Gastroesophageal sphincter (tissue), 4 donors: ENCODE measurements around the gene WDR49. TPM values are rescaled to one million over a fixed set of nuclear protein-coding genes. Genes with fewer than 3 reads are reported as not detected.
"Not testable (repeated sequence)": the region's sequence is repeated elsewhere in the genome, so short reads cannot be mapped to it uniquely, and the experiment has no call there.

ENCODE experiments used
- ATAC-seq: fragments of 150-250 bp; one replicate; pipeline ENCODE4 v1.9.1; 2016; ENCODE audit warnings: mild to moderate bottlenecking, moderate library complexity
- H3K27ac ChIP-seq, 4 donors: fragments of 200-600 bp; sonication (generic) in 3 of 4; 1 replicate in 3 of 4; 2 replicates in 1 of 4; pipeline ENCODE4 v1.5.1; 2016 to 2019
- H3K27me3 ChIP-seq: fragments of 200-600 bp; sonication (generic); one replicate; pipeline ENCODE4 v1.5.1; 2019
- H3K36me3 ChIP-seq, 2 donors: fragments of 200-600 bp; sonication (generic); one replicate each; pipeline ENCODE4 v1.5.1; 2019; ENCODE audit warnings: control low read depth in 1 of 2
- H3K4me1 ChIP-seq, 3 donors: fragments of 200-600 bp; sonication (generic); 1 replicate in 2 of 3; 2 replicates in 1 of 3; pipeline ENCODE4 v1.5.1; 2016 to 2019; ENCODE audit warnings: control low read depth in 2 of 3
- H3K4me3 ChIP-seq, 2 donors: fragments of 200-600 bp; sonication (generic); one replicate each; pipeline ENCODE4 v1.5.1; 2019; ENCODE audit warnings: mild to moderate bottlenecking in 1 of 2, moderate library complexity in 1 of 2
- H3K9me3 ChIP-seq, 3 donors: fragments of 200-600 bp; sonication (generic); one replicate each; pipeline ENCODE4 v1.5.1; 2017 to 2019; ENCODE audit warnings: control low read depth in 2 of 3
- EP300 ChIP-seq: sonication (generic); formaldehyde crosslinking; IDR thresholded peaks from one replicate; pipeline ENCODE4 v1.6.1; 2017; ENCODE audit warnings: antibody characterized with exemption, mild to moderate bottlenecking
- POLR2A ChIP-seq, 2 donors: fragments of 450-650 bp; IDR thresholded peaks; one replicate each; pipeline ENCODE4 v1.6.1; 2017; ENCODE audit warnings: antibody characterized with exemption in 2 of 2, mild to moderate bottlenecking in 2 of 2, moderate library complexity in 1 of 2
- POLR2AphosphoS5 ChIP-seq: sonication (generic); formaldehyde crosslinking; IDR thresholded peaks from one replicate; pipeline ENCODE4 v1.6.1; 2017; ENCODE audit warnings: antibody characterized with exemption
- WGBS, 2 donors: methylation state at CpG; one replicate each; pipeline ENCODE4 v1.1.5; 2018; ENCODE audit warnings: low coverage in 1 of 2; 5-methylcytosine and 5-hydroxymethylcytosine counted together
- total RNA-seq, 4 donors: library from RNA; depleted of rRNA; stranded (reverse); fragments of >200 nt; gene quantifications; one replicate each; pipeline ENCODE4 v1.1.0, GENCODE V29; 2016
- TF ChIP-seq, protein P1 (sequence below), 4 experiments: fragments of 200-600 bp in 2 of 4; fragments of 450-650 bp in 2 of 4; sonication (generic) in 1 of 4; IDR thresholded peaks; one replicate each; pipeline ENCODE4 v1.5.1; 2017 to 2019; ENCODE audit warnings: antibody characterized with exemption in 4 of 4, mild to moderate bottlenecking in 2 of 4, moderate library complexity in 2 of 4

Gene WDR49
- total RNA-seq, 4 donors from 2014 or later, result 1.6 to 8.7 (median 4.9) TPM

DNA sequence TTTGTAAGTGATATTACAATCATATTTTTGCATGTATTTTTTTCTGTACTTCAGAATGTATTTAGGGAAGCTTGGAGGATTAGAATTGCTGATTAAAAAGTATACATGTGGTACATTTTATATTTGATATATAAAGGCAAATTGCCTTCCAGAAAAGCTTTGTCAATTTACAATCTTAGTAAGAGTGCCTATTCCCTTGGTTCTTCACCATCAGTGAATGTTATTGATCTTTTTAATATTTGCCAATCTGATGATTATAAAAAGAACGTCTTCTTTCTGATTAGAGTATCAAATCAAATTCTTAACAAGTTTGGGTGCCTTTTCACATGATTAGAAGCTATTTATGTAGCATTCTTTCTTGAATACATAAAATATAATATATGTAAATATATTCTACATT, 9.1 kb downstream of the WDR49 start:
- no peak overlapping the region for H3K27ac ChIP-seq
- H3K4me1 ChIP-seq, result no peaks in the 10 kb centered on the region
- TF ChIP-seq EP300, result no peak
- TF ChIP-seq POLR2AphosphoS5, result no peak
- TF ChIP-seq POLR2A (IDR thresholded peaks at IDR 0.05), result no peak
- TF ChIP-seq, protein P1, sequence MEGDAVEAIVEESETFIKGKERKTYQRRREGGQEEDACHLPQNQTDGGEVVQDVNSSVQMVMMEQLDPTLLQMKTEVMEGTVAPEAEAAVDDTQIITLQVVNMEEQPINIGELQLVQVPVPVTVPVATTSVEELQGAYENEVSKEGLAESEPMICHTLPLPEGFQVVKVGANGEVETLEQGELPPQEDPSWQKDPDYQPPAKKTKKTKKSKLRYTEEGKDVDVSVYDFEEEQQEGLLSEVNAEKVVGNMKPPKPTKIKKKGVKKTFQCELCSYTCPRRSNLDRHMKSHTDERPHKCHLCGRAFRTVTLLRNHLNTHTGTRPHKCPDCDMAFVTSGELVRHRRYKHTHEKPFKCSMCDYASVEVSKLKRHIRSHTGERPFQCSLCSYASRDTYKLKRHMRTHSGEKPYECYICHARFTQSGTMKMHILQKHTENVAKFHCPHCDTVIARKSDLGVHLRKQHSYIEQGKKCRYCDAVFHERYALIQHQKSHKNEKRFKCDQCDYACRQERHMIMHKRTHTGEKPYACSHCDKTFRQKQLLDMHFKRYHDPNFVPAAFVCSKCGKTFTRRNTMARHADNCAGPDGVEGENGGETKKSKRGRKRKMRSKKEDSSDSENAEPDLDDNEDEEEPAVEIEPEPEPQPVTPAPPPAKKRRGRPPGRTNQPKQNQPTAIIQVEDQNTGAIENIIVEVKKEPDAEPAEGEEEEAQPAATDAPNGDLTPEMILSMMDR (IDR thresholded peaks at IDR 0.05), result no peak
- no peaks in the 10 kb centered on the region for H3K36me3 ChIP-seq
- 81 to 100% methylated on average over 1 of the region's 1 CpG for WGBS, 2 donors
- no peaks in the 10 kb centered on the region for H3K27me3 ChIP-seq
- ATAC-seq, result no peak
- H3K4me3 ChIP-seq, result no peak overlapping the region
- peaks cover 0 to 11% (median 0%) of the 10 kb centered on the region in 3 donors for H3K9me3 ChIP-seq

- Histone ChIP-seq H3K27me3 (no peaks in the 10 kb centered on the region), H3K36me3 (no peaks in the 10 kb centered on the region), H3K4me1 (peaks cover 0 to 2% (median 0%) of the 10 kb centered on the region in 3 donors), H3K9me3 (no peaks in the 10 kb centered on the region), H3K4me3 (no peak overlapping the region), H3K27ac (no peak overlapping the region)
- TF ChIP-seq, protein P1 (IDR thresholded peaks at IDR 0.05), result no peak
- TF ChIP-seq POLR2AphosphoS5 (no peak), POLR2A (IDR thresholded peaks at IDR 0.05) (no peak), EP300 (no peak)
- WGBS, 2 donors, result 62 to 69% methylated on average over 4 to 5 of the region's 5 CpGs
- ATAC-seq, result no peak
Observed at GRCh38 chr3:167631471-167631870, 22.3 kb downstream of the WDR49 start.

DNA sequence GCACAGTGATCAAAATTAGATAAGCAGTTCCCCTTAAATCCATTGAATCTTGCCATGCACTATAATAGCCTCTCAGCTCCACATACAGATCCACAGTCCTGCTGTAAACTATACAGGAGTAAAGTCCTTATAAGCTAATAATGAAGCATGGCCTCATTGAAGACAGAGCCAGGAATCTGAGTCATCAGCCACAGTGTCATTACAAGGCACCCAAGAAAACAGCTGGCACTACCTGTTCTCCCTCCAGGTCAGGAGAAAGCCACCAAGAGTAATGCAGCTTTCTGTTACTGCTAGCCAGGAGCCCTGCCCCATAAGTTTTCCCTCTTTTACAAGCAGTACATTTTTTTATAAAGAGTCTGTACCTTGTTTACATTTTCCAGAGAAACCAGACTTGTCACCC, 27.3 kb downstream of the WDR49 start:
- ATAC-seq, result no peak
- TF ChIP-seq EP300 (no peak), POLR2A (IDR thresholded peaks at IDR 0.05) (no peak), POLR2AphosphoS5 (no peak)
- TF ChIP-seq, protein P1 (IDR thresholded peaks at IDR 0.05), result no peak
- Histone ChIP-seq H3K27me3 (no peaks in the 10 kb centered on the region), H3K9me3 (no peaks in the 10 kb centered on the region), H3K4me1 (peaks cover 0 to 4% (median 0%) of the 10 kb centered on the region in 3 donors), H3K36me3 (no peaks in the 10 kb centered on the region), H3K27ac (no peak overlapping the region), H3K4me3 (no peak overlapping the region)

DNA sequence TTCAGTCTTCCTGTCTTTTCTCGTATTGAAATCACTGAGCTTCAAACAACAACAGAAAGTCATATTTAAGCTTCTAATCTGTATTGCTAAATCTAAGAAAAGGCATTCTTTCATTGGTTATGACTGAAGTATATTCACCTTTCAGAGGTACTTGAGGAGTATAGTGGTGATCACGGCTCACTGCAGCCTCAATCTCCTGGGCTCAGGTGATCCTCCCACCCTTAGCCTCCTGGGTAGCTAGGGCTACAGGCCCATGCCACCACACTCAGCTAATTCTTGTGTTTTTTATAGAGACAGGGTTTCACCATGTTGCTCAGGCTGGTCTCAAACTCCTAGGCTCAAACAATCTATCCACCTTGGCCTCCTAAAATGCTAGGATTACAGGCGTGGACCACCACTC, 38.7 kb downstream of the WDR49 start:
- TF ChIP-seq EP300 (no peak), POLR2AphosphoS5 (no peak), POLR2A (IDR thresholded peaks at IDR 0.05) (no peak)
- TF ChIP-seq, protein P1 (IDR thresholded peaks at IDR 0.05), result no peak
- Histone ChIP-seq H3K4me3 (no peak overlapping the region), H3K36me3 (no peaks in the 10 kb centered on the region), H3K9me3 (no peaks in the 10 kb centered on the region), H3K27ac (no peak overlapping the region), H3K27me3 (no peaks in the 10 kb centered on the region), H3K4me1 (no peaks in the 10 kb centered on the region)
- no peak for ATAC-seq
- WGBS, 2 donors, result 81 to 89% methylated on average over 3 of the region's 3 CpGs

- H3K4me1 ChIP-seq, H3K4me3 ChIP-seq, H3K9me3 ChIP-seq, H3K36me3 ChIP-seq, H3K27ac ChIP-seq, ATAC-seq, H3K27me3 ChIP-seq: not testable (repeated sequence)
- 47 to 69% methylated on average over 4 to 5 of the region's 5 CpGs for WGBS, 2 donors
Observed at GRCh38 chr3:167614196-167614595, 39.5 kb downstream of the WDR49 start.

GRCh38 chr3:167611718-167612117, 42.0 kb downstream of the WDR49 start:
- H3K36me3 ChIP-seq, result no peaks in the 10 kb centered on the region
- no peaks in the 10 kb centered on the region for H3K9me3 ChIP-seq
- ATAC-seq, result no peak
- WGBS, 2 donors, result 25 to 54% methylated on average over 2 of the region's 2 CpGs
- TF ChIP-seq, protein P1 (IDR thresholded peaks at IDR 0.05), result no peak
- TF ChIP-seq POLR2A (IDR thresholded peaks at IDR 0.05) (no peak), EP300 (no peak), POLR2AphosphoS5 (no peak)
- no peak overlapping the region for H3K27ac ChIP-seq
- H3K4me3 ChIP-seq, result no peak overlapping the region
- no peaks in the 10 kb centered on the region for H3K27me3 ChIP-seq
- no peaks in the 10 kb centered on the region for H3K4me1 ChIP-seq
